ENCODE data around the gene DNAJC18.

DNA sequence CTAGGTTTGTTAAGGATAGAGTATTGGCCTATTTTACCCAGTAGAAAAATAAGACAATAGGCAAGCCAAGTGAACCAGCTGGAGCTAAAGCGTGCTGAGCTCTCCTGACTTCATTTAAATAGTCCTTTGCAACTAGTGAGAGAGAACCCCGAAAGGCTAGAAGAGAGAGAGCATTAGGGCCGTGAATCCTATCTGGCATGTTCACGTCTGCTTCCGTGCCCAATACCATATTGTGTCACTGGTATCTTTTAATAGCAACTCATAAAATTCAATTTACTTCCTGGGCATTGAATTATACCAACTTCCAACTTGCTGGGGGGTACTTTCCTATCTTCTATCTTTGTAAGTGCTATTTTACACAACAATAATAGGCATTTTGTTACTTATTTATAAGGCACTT lies 13.8 kb downstream of the DNAJC18 start:
- TF ChIP-seq, protein P1, sequence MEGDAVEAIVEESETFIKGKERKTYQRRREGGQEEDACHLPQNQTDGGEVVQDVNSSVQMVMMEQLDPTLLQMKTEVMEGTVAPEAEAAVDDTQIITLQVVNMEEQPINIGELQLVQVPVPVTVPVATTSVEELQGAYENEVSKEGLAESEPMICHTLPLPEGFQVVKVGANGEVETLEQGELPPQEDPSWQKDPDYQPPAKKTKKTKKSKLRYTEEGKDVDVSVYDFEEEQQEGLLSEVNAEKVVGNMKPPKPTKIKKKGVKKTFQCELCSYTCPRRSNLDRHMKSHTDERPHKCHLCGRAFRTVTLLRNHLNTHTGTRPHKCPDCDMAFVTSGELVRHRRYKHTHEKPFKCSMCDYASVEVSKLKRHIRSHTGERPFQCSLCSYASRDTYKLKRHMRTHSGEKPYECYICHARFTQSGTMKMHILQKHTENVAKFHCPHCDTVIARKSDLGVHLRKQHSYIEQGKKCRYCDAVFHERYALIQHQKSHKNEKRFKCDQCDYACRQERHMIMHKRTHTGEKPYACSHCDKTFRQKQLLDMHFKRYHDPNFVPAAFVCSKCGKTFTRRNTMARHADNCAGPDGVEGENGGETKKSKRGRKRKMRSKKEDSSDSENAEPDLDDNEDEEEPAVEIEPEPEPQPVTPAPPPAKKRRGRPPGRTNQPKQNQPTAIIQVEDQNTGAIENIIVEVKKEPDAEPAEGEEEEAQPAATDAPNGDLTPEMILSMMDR (IDR thresholded peaks at IDR 0.05), result no peak
- TF ChIP-seq POLR2AphosphoS5 (IDR thresholded peaks at IDR 0.05; ENCODE audit: insufficient read depth in 1 of 2, low read depth in 1 of 2) (no peak), POLR2A (IDR thresholded peaks at IDR 0.05) (no peak)

Measured in vagina (tissue), 2 donors.